PC-9 (cell line): ENCODE data around the gene ADAT3.

Experiments used
- CTCF ChIP-seq: fragments of 200-600 bp; sonication (generic); conservative IDR thresholded peaks from 2 replicates; pipeline ENCODE4 v1.6.1; 2017; ENCODE audit warnings: mixed run types, antibody characterized with exemption, mild to moderate bottlenecking, moderate library complexity
- EZH2 ChIP-seq: fragments of 200-600 bp; sonication (generic); IDR thresholded peaks from 2 replicates; pipeline ENCODE4 v1.8.0; 2017; ENCODE audit warnings: antibody characterized with exemption, low read depth

DNA sequence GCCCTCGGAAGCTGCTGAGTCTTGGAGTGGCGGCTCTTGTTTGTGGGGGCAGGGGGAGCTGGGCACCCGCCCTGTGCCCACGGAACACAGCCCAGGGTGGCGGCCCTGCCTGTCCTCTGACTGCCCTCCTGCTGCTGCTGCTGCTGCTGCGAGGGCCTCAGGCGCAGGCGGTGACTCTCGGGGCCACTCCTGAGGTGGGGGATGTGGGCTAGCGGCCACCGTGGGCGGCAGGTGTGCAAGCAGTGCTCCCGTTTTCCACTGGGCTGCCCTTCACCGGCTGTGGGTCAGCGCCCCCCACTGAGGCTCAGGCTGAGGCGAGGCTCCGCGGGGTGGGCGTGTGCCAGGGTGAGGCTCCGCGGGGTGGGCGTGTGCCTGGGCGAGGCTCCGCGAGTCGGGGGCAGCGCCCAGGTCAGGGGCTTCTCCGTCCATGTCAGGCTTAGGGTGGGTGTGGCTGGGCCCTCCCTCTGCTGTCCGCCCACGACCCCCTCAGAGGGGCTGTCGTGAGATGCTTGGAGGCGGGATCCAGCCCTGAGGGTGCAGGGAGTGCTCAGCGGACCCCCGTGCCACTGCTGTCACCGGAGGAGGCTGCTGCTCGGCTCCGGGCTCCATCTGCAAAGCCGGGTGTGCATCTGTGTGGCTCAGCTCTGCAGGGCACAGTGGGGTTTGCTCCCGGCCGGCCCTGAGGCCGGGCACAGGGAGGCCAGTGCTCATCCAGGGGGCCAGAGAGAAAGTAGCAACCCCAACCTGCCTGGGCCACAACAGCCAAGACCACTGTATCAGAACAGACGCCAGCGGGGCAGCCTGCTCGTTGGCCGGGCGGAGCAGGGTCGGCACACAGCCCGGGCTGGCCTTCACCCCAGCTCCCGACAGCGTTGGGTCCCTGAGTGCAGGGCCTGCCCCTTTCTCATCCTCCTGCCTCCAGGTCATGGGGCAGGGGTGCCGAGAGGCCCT is 50.2 kb downstream of the ADAT3 start:
- no peak for TF ChIP-seq CTCF
- no peak for TF ChIP-seq EZH2
